ENCODE measurements around the gene SON.

SON gene

GRCh38 chr21:33537212-33537611, 5.6 kb upstream of the SON start:
- Mint-ChIP-seq H3K4me1 (peaks cover 20% of the 10 kb centered on the region), H3K27me3 (no peaks in the 10 kb centered on the region), H3K27ac (peak overlapping the region in 1 of 2 donors; percentile 78), H3K4me3 (no peak overlapping the region), H3K9me3 (peaks cover 0 to 5% of the 10 kb centered on the region in 2 donors)
- DNase-seq: no peak
- ATAC-seq: no peak

DNA sequence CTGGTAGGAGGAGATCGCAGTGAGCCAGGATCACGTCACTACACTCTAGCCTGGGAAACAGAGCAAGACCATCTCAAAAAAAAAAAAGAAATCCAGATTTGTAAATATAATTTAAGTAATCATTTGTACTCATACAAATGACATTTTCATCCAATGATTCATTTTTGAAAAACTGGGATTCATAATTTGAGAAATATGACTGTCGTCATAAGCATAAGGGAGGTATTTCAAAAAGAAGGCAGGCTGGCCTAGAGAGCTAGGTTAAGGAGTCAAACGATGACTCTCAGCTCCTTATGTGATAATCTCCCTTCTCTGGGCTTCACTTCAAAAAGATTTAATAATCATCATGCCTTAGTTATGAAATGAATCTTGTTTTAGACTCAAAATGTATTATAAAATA, 3.2 kb upstream of the SON start:
- ATAC-seq: no peak
- H3K4me3 Mint-ChIP-seq: peak overlapping the region; percentile 18 to 96
- no peaks in the 10 kb centered on the region for H3K27me3 Mint-ChIP-seq
- DNase-seq: no peak
- no peak overlapping the region for H3K27ac Mint-ChIP-seq
- peaks cover 27% of the 10 kb centered on the region for H3K4me1 Mint-ChIP-seq
- H3K9me3 Mint-ChIP-seq: peaks cover 0 to 5% of the 10 kb centered on the region in 2 donors

DNA sequence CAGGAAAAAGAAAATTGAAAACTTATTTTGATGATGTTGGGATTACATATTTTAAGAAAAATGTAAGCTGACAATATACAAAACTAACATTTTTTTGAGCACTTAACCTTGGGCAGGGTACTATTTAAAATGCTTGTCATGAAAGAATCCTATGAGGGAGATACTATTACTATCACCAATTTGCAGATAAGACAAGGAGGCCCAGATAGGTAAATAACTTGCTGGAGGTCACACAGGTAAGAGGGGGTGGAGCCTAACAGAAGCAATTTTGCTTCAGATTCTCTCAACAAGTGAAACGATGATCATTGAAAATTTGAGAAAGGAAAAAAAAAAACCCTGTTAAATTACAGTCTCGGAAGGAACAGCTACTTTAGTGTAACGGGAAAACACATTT, 2.1 kb upstream of the SON start:
- ATAC-seq (no peak), DNase-seq (no peak)
- Mint-ChIP-seq H3K27me3 (no peaks in the 10 kb centered on the region), H3K4me1 (peaks cover 30% of the 10 kb centered on the region), H3K9me3 (peaks cover 0 to 5% of the 10 kb centered on the region in 2 donors), H3K4me3 (peak overlapping the region; percentile 95 to 96), H3K27ac (peak overlapping the region; percentile 3 to 100)

DNA sequence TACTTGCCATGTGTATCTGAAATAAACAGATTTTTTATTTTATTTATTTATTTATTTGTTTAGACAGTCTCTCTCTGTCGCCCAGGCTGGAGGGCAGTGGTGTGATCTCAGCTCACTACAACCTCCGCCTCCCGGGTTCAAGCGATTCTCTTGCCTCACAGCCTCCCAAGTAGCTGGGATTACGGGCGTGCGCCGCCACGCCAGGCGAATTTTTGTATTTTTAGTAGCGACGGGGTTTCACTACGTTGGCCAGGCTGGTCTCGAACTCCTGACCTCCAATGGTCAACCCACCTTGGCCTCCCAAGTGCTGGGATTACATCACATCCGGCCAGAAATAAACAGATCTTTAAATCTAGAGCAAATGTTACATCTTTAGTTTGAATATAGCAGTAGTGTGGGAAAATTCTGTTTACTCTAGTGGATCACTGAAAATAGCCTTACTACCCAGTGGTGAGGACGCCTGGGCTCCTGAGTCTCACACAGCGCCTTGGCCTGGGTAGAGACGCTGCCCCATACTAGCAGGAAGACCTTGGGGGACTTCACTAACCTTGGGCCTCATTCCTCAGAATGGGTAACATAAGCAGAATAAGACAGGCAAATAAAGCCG, 1.6 kb upstream of the SON start:
- Mint-ChIP-seq H3K27me3 (no peaks in the 10 kb centered on the region), H3K27ac (peak overlapping the region; percentile 100), H3K4me3 (peak overlapping the region; percentile 95 to 96), H3K9me3 (peaks cover 0 to 5% of the 10 kb centered on the region in 2 donors), H3K4me1 (peaks cover 35% of the 10 kb centered on the region)
- ATAC-seq (no peak), DNase-seq (peak in 1 of 2 donors; percentile 33)

GRCh38 chr21:33541756-33542639, 840 bp upstream of the SON start, which contains the start of gene GART:
GART (minus strand) TSS chr21:33542117; CDS start chr21:33539315, 2,802 bp downstream.
- H3K4me1 Mint-ChIP-seq: peaks cover 37% of the 10 kb centered on the region
- H3K27me3 Mint-ChIP-seq: no peaks in the 10 kb centered on the region
- H3K4me3 Mint-ChIP-seq: peak within 1 kb of the TSS; percentile 95 to 96

DNA sequence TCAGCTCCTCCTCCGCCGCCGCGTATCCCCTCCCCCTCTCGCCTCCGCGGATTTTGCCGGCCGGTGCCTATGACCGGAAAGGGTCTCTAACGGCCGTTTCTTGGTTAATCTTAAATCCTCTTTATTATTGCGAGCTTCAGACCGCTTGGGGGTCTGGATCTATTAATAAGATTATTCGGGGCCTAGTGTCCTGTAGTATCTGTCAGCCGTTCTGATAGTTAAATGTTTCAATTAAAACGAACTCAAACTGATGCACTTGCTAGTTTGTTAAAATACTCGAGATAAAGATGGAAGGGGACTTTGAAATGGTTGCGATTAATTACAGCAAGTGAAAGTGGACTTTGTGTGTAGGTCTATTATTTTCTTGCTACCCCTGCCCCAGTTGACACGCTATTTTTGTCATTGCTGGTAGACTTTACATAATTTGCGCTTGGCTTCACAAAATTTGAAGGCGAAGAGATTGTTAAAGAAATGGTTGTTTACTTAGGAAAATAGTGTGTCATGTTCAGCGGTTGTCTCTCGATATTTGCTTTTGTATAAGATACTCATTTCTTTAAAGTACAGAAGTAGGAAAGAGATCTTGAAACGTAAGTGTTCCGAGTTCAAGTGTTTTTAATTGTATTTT, 779 bp downstream of the SON start:
- H3K4me1 Mint-ChIP-seq: peaks cover 46% of the 10 kb centered on the region
- H3K9me3 Mint-ChIP-seq: no peaks in the 10 kb centered on the region
- H3K27ac Mint-ChIP-seq: peak overlapping the region; percentile 100
- no peak for ATAC-seq
- H3K4me3 Mint-ChIP-seq: peak overlapping the region; percentile 95 to 96
- DNase-seq: peak in 1 of 2 donors; percentile 83
- no peaks in the 10 kb centered on the region for H3K27me3 Mint-ChIP-seq

More at GRCh38 chr21:33541756-33542639, 840 bp upstream of the SON start, which contains the start of gene GART:
- DNase-seq: peak; percentile 85 to 87
- H3K27ac Mint-ChIP-seq: peak within 1 kb of the TSS; percentile 100
- ATAC-seq: peak; percentile 78
- peaks cover 0 to 5% of the 10 kb centered on the region in 2 donors for H3K9me3 Mint-ChIP-seq

DNA sequence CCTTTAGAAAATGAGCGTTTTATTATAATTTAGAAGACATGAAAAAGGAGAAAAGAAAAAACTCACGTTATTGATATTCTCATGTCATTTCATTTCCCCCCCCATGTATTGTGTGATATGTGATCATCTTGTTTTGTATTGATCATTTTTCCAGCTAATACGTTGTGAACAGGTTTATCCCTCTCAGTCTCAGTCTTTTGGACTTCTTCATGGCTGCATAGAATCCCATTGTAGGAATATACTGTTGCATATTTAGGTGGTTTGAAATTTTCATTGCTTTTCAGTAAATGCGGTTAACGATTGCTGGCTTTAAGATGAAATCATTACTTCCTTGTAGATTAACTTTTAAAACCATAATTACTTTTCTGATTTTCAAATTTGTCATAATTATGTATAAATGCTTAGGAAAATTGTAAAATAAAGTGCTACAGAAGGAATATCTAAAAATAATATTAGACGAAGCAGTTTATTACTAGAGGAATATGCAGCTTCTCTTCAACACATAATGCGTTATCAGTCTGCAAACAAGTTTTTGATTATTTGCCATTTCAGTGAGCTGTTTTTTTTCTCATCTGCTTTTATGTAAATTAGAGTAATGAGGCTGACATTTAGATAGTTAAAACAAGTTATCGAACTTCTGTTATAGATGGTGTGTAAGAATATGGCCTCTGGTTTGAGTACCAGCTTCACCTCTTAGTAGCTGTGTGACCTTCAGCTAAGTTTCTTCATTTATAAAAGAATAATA, 1.8 kb downstream of the SON start:
- Mint-ChIP-seq H3K27ac (peak overlapping the region; percentile 100), H3K4me1 (peaks cover 47% of the 10 kb centered on the region), H3K27me3 (no peaks in the 10 kb centered on the region), H3K9me3 (no peaks in the 10 kb centered on the region), H3K4me3 (peak overlapping the region; percentile 95 to 96)
- ATAC-seq (no peak), DNase-seq (no peak)

DNA sequence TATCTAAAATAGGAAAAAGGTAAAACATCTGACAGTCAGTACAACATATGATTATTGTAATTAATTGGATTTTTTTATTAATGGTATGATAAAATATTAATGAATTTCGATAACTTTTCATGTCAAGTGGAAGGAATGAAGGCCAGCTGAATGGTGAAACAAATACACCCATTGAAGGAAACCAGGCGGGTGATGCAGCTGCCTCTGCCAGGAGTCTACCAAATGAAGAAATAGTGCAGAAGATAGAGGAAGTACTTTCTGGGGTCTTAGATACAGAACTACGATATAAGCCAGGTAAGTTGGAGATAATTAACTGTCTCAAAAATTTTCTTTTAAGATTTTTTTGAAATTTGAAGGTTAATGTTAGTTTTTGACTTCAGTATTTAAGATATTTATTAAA, 3.2 kb downstream of the SON start:
- no peak for DNase-seq
- Mint-ChIP-seq H3K4me3 (peak overlapping the region; percentile 37 to 96), H3K4me1 (peaks cover 36% of the 10 kb centered on the region), H3K27me3 (no peaks in the 10 kb centered on the region), H3K27ac (peak overlapping the region in 1 of 2 donors; percentile 41), H3K9me3 (no peaks in the 10 kb centered on the region)
- no peak for ATAC-seq

GRCh38 chr21:33549848-33550771, 7.3 kb downstream of the SON start:
- Mint-ChIP-seq H3K9me3 (no peaks in the 10 kb centered on the region), H3K27me3 (no peaks in the 10 kb centered on the region), H3K4me1 (peaks cover 53% of the 10 kb centered on the region), H3K4me3 (no peak overlapping the region), H3K27ac (peak overlapping the region in 1 of 2 donors; percentile 42)
- DNase-seq (no peak), ATAC-seq (no peak)

GRCh38 chr21:33550772-33551660, 8.2 kb downstream of the SON start:
- ATAC-seq (no peak), DNase-seq (no peak)
- H3K9me3 Mint-ChIP-seq: no peaks in the 10 kb centered on the region
- no peak overlapping the region for H3K4me3 Mint-ChIP-seq
- H3K4me1 Mint-ChIP-seq: peaks cover 53% of the 10 kb centered on the region
- H3K27ac Mint-ChIP-seq: peak overlapping the region in 1 of 2 donors; percentile 78
- no peaks in the 10 kb centered on the region for H3K27me3 Mint-ChIP-seq

DNA sequence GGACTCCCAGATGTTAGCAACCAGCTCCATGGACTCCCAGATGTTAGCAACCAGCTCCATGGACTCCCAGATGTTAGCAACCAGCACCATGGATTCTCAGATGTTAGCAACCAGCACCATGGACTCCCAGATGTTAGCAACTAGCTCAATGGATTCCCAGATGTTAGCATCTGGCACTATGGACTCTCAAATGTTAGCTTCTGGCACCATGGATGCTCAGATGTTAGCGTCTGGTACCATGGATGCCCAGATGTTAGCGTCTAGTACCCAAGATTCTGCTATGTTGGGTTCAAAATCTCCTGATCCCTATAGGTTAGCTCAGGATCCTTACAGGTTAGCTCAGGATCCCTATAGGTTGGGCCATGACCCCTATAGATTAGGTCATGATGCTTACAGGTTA, 8.8 kb downstream of the SON start:
- Mint-ChIP-seq H3K27me3 (no peaks in the 10 kb centered on the region), H3K9me3 (no peaks in the 10 kb centered on the region), H3K4me1 (peaks cover 58% of the 10 kb centered on the region), H3K4me3 (no peak overlapping the region), H3K27ac (no peak overlapping the region)
- DNase-seq (no peak), ATAC-seq (no peak)

- Mint-ChIP-seq H3K4me1 (peaks cover 55% of the 10 kb centered on the region), H3K27ac (peak overlapping the region in 1 of 2 donors; percentile 84)
- no peak for ATAC-seq
Measured at GRCh38 chr21:33552093-33552998, 9.5 kb downstream of the SON start.

More at GRCh38 chr21:33552093-33552998, 9.5 kb downstream of the SON start:
- Mint-ChIP-seq H3K27me3 (no peaks in the 10 kb centered on the region), H3K9me3 (no peaks in the 10 kb centered on the region), H3K4me3 (no peak overlapping the region)
- DNase-seq: no peak
